ENCODE data around the gene NR3C2.

The NR3C2 gene

GRCh38 chr4:148184922-148185321, 257.3 kb downstream of the NR3C2 start:
- no peak overlapping the region for H3K27ac ChIP-seq
- no peak for TF ChIP-seq POLR2AphosphoS5 (IDR thresholded peaks at IDR 0.05; ENCODE audit: borderline replicate concordance, low read depth, low read length)
- H3K9me3 ChIP-seq (ENCODE audit: low read depth, low read length) = no peaks in the 10 kb centered on the region
- no peak overlapping the region for H3K9ac ChIP-seq (ENCODE audit: insufficient read length)
- no peaks in the 10 kb centered on the region for H3K36me3 ChIP-seq (ENCODE audit: insufficient read depth, low read length)
- DNase-seq (ENCODE audit: low read depth, low spot score) = no peak
- H3K4me3 ChIP-seq = no peak overlapping the region

DNA sequence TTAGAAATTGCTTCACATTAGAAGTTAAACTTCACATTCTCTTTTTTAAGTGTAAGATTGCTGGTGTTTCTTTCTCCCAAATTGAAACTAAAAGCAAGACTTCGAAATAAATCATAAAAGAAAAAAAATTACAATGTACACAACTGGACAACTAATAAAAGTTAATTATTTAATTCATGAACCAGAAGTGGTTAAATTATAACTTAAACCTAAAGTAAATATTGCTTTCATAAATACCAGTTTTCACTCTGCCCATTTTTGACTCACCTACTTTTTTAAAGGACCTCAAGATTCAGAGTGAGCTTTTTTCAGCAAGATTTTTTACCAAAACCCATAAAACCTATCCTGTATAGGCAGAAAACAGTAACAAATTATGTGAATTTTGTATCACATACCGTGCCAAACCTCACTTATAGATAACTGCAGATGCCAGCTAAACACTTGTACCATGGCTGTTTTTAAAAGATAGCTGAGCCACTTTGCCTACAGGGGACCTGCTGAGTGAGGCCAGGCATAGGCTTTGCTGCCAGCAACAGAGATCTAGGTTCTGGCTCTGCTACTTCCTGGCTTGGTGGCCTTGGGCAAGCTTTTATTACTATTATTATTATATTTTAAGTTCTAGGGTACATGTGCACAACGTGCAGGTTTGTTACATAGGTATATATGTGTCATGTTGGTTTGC, 259.8 kb downstream of the NR3C2 start:
- Histone ChIP-seq H3K9ac (ENCODE audit: insufficient read length) (no peak overlapping the region), H3K36me3 (ENCODE audit: insufficient read depth, low read length) (no peaks in the 10 kb centered on the region), H3K4me3 (no peak overlapping the region), H3K27ac (no peak overlapping the region), H3K9me3 (ENCODE audit: low read depth, low read length) (no peaks in the 10 kb centered on the region)
- TF ChIP-seq POLR2AphosphoS5 (IDR thresholded peaks at IDR 0.05; ENCODE audit: borderline replicate concordance, low read depth, low read length) = no peak
- no peak for TF ChIP-seq FOXP2 (optimal IDR thresholded peaks at IDR 0.05; ENCODE audit: control extremely low read depth, extremely low read length, insufficient read depth)
- TF ChIP-seq EZH2 (IDR thresholded peaks at IDR 0.05) = no peak
- DNase-seq (ENCODE audit: low read depth, low spot score) = no peak

- no peak for DNase-seq (ENCODE audit: low read depth, low spot score)
- no peak overlapping the region for H3K9ac ChIP-seq (ENCODE audit: insufficient read length)
- TF ChIP-seq POLR2AphosphoS5 (IDR thresholded peaks at IDR 0.05; ENCODE audit: borderline replicate concordance, low read depth, low read length) (no peak), FOXP2 (optimal IDR thresholded peaks at IDR 0.05; ENCODE audit: control extremely low read depth, extremely low read length, insufficient read depth) (no peak), EZH2 (IDR thresholded peaks at IDR 0.05) (no peak)
These were observed 268.7 kb downstream of the NR3C2 start for GRCh38 chr4:148173397-148174017.

GRCh38 chr4:148171596-148171995, 270.6 kb downstream of the NR3C2 start:
- TF ChIP-seq EZH2 (IDR thresholded peaks at IDR 0.05) (no peak), POLR2AphosphoS5 (IDR thresholded peaks at IDR 0.05; ENCODE audit: borderline replicate concordance, low read depth, low read length) (no peak), FOXP2 (optimal IDR thresholded peaks at IDR 0.05; ENCODE audit: control extremely low read depth, extremely low read length, insufficient read depth) (no peak)
- DNase-seq (ENCODE audit: low read depth, low spot score) = no peak
- no peaks in the 10 kb centered on the region for H3K9me3 ChIP-seq (ENCODE audit: low read depth, low read length)
- H3K27ac ChIP-seq = no peak overlapping the region
- H3K4me3 ChIP-seq = no peak overlapping the region
- H3K9ac ChIP-seq (ENCODE audit: insufficient read length) = no peak overlapping the region
- no peaks in the 10 kb centered on the region for H3K36me3 ChIP-seq (ENCODE audit: insufficient read depth, low read length)

More at GRCh38 chr4:148173397-148174017, 268.7 kb downstream of the NR3C2 start:
- no peak overlapping the region for H3K27ac ChIP-seq
- no peaks in the 10 kb centered on the region for H3K36me3 ChIP-seq (ENCODE audit: insufficient read depth, low read length)
- H3K4me3 ChIP-seq = no peak overlapping the region
- H3K9me3 ChIP-seq (ENCODE audit: low read depth, low read length) = no peaks in the 10 kb centered on the region

- no peak overlapping the region for H3K9ac ChIP-seq (ENCODE audit: insufficient read length)
- DNase-seq (ENCODE audit: low read depth, low spot score) = no peak
- no peak overlapping the region for H3K27ac ChIP-seq
- H3K36me3 ChIP-seq (ENCODE audit: insufficient read depth, low read length) = no peaks in the 10 kb centered on the region
- no peaks in the 10 kb centered on the region for H3K9me3 ChIP-seq (ENCODE audit: low read depth, low read length)
- no peak for TF ChIP-seq EZH2 (IDR thresholded peaks at IDR 0.05)
- TF ChIP-seq POLR2AphosphoS5 (IDR thresholded peaks at IDR 0.05; ENCODE audit: borderline replicate concordance, low read depth, low read length) = no peak
- TF ChIP-seq FOXP2 (optimal IDR thresholded peaks at IDR 0.05; ENCODE audit: control extremely low read depth, extremely low read length, insufficient read depth) = no peak
- H3K4me3 ChIP-seq = no peak overlapping the region
These were observed 271.5 kb downstream of the NR3C2 start for GRCh38 chr4:148170408-148171365.

DNA sequence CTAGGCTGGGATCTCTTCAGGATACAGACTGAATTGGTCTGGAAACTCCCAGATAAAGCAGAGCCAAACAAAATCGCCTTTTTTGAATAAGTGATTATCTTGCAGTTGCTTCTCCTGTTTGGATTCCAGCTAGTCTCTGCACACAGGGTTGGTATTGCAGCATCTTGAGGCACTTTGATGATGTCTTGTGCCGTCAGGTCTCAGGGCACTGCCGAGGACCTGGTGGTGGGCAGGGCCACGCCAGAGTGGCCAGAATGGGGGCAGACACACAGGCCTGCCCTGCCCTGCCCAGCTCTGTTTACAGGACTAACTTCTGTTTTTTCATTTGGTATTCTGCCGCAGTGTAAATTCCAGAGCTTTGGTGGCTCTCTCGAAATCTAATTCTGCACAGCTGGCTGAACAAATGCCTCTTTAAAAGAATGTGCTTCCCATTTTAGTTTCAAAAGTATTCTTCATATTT, 276.1 kb downstream of the NR3C2 start:
- H3K9ac ChIP-seq (ENCODE audit: insufficient read length) = no peak overlapping the region
- H3K9me3 ChIP-seq (ENCODE audit: low read depth, low read length) = no peaks in the 10 kb centered on the region
- TF ChIP-seq POLR2AphosphoS5 (IDR thresholded peaks at IDR 0.05; ENCODE audit: borderline replicate concordance, low read depth, low read length) (no peak), EZH2 (IDR thresholded peaks at IDR 0.05) (no peak), FOXP2 (optimal IDR thresholded peaks at IDR 0.05; ENCODE audit: control extremely low read depth, extremely low read length, insufficient read depth) (no peak)
- no peak overlapping the region for H3K27ac ChIP-seq
- H3K36me3 ChIP-seq (ENCODE audit: insufficient read depth, low read length) = no peaks in the 10 kb centered on the region
- no peak for DNase-seq (ENCODE audit: low read depth, low spot score)
- no peak overlapping the region for H3K4me3 ChIP-seq

- H3K36me3 ChIP-seq (ENCODE audit: insufficient read depth, low read length) = no peaks in the 10 kb centered on the region
- TF ChIP-seq POLR2AphosphoS5 (IDR thresholded peaks at IDR 0.05; ENCODE audit: borderline replicate concordance, low read depth, low read length) (no peak), EZH2 (IDR thresholded peaks at IDR 0.05) (no peak), FOXP2 (optimal IDR thresholded peaks at IDR 0.05; ENCODE audit: control extremely low read depth, extremely low read length, insufficient read depth) (no peak)
- no peak overlapping the region for H3K9ac ChIP-seq (ENCODE audit: insufficient read length)
- no peak overlapping the region for H3K4me3 ChIP-seq
- H3K27ac ChIP-seq = no peak overlapping the region
- H3K9me3 ChIP-seq (ENCODE audit: low read depth, low read length) = no peaks in the 10 kb centered on the region
- no peak for DNase-seq (ENCODE audit: low read depth, low spot score)
These were observed 277.7 kb downstream of the NR3C2 start for GRCh38 chr4:148164557-148164956.

GRCh38 chr4:148162991-148163390, 279.2 kb downstream of the NR3C2 start:
- TF ChIP-seq POLR2AphosphoS5 (IDR thresholded peaks at IDR 0.05; ENCODE audit: borderline replicate concordance, low read depth, low read length) = no peak
- no peak for TF ChIP-seq FOXP2 (optimal IDR thresholded peaks at IDR 0.05; ENCODE audit: control extremely low read depth, extremely low read length, insufficient read depth)
- no peak for TF ChIP-seq EZH2 (IDR thresholded peaks at IDR 0.05)
- no peaks in the 10 kb centered on the region for H3K36me3 ChIP-seq (ENCODE audit: insufficient read depth, low read length)
- no peak overlapping the region for H3K4me3 ChIP-seq
- H3K9me3 ChIP-seq (ENCODE audit: low read depth, low read length) = no peaks in the 10 kb centered on the region
- H3K27ac ChIP-seq = no peak overlapping the region
- DNase-seq (ENCODE audit: low read depth, low spot score) = no peak
- H3K9ac ChIP-seq (ENCODE audit: insufficient read length) = no peak overlapping the region
